DOHH2 (cell line): ENCODE measurements around the gene PRDM16.

Experiments used
- H3F3A ChIP-seq: fragments of 200-600 bp; sonication (generic), shearing (Covaris generic); 2 replicates; pipeline ENCODE4 v1.6.0; 2016; ENCODE audit warnings: antibody characterized with exemption, mild to moderate bottlenecking; ENCODE audit not compliant: control insufficient read depth, insufficient read depth
- H3K27ac ChIP-seq: fragments of 200-600 bp; sonication (generic); 2 replicates; pipeline ENCODE4 v1.5.1; 2014; ENCODE audit warnings: low read depth, mild to moderate bottlenecking, low read length, moderate library complexity
- H3K27me3 ChIP-seq: fragments of 200-600 bp; sonication (generic); 2 replicates; pipeline ENCODE4 v1.6.1; 2014; ENCODE audit warnings: mild to moderate bottlenecking, low read length, mixed read lengths; ENCODE audit not compliant: control insufficient read depth
- H3K36me3 ChIP-seq: fragments of 200-600 bp; sonication (generic); 2 replicates; pipeline ENCODE4 v1.6.1; 2014; ENCODE audit warnings: mild to moderate bottlenecking, low read length, moderate library complexity, mixed read lengths; ENCODE audit not compliant: control insufficient read depth
- H3K4me1 ChIP-seq: fragments of 200-600 bp; sonication (generic); 2 replicates; pipeline ENCODE4 v1.6.1; 2014; ENCODE audit warnings: mild to moderate bottlenecking, low read length, mixed read lengths; ENCODE audit not compliant: control insufficient read depth
- H3K4me2 ChIP-seq: fragments of 200-600 bp; sonication (generic); 2 replicates; pipeline ENCODE4 v1.6.0; 2014; ENCODE audit warnings: mild to moderate bottlenecking, low read length, moderate library complexity
- H3K4me3 ChIP-seq: fragments of 200-600 bp; sonication (generic); 2 replicates; pipeline ENCODE4 v1.5.1; 2014; ENCODE audit warnings: mild to moderate bottlenecking, low read length, mixed read lengths
- H3K79me2 ChIP-seq: fragments of 200-600 bp; sonication (generic); 2 replicates; pipeline ENCODE4 v1.6.1; 2014; ENCODE audit warnings: mild to moderate bottlenecking, low read length, mixed read lengths; ENCODE audit not compliant: control insufficient read depth
- H3K9me2 ChIP-seq: fragments of 200-600 bp; sonication (generic); replicated peaks from 2 replicates; pipeline ENCODE4 v1.6.1; 2014; ENCODE audit warnings: mild to moderate bottlenecking, low read length, mixed read lengths; ENCODE audit not compliant: control insufficient read depth
- H3K9me3 ChIP-seq: fragments of 200-600 bp; sonication (generic); 2 replicates; pipeline ENCODE4 v1.6.1; 2014; ENCODE audit warnings: antibody characterized with exemption, low read length, mixed read lengths; ENCODE audit not compliant: control insufficient read depth, insufficient read depth
- H4K20me1 ChIP-seq: fragments of 200-600 bp; sonication (generic); 2 replicates; pipeline ENCODE4 v1.6.0; 2014; ENCODE audit warnings: low read depth, mild to moderate bottlenecking, antibody characterized with exemption, low read length, moderate library complexity; ENCODE audit not compliant: control insufficient read depth, insufficient read depth
- CTCF ChIP-seq: fragments of 200-600 bp; sonication (generic); IDR thresholded peaks from one replicate; pipeline ENCODE4 v1.5.1; 2014; ENCODE audit warnings: antibody characterized with exemption, mild to moderate bottlenecking, low read depth, low read length; ENCODE audit not compliant: poor library complexity, severe bottlenecking
- EZH2phosphoT487 ChIP-seq: fragments of 200-600 bp; sonication (generic); IDR thresholded peaks from 2 replicates; pipeline ENCODE4 v1.6.1; 2017; ENCODE audit warnings: borderline replicate concordance, mild to moderate bottlenecking, antibody characterized with exemption, low read length, moderate library complexity, mixed read lengths

The PRDM16 gene

DNA sequence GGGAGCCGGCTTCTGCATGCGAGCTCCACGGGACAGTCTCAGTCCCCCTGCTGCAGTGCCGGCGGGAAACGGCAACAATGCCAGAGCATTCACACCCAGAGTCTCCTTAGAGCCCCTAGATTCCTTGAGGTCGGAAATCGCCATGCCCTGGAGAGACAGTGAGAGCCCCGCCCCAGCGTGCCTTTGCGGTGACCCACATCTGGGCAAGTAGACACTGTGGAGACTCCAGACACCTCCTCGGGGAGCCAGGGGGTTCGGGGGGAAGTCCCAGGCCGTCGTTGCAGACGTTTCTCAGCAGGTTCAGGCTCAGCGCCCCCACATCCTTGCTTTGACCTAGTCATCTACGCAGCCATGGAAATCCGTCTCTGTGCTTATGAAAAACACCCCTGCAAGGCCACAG lies 304.2 kb downstream of the PRDM16 start:
- Histone ChIP-seq H3K4me2 (no peak overlapping the region), H3F3A (no peaks in the 10 kb centered on the region), H3K27me3 (no peaks in the 10 kb centered on the region), H3K36me3 (no peaks in the 10 kb centered on the region), H3K9me3 (no peaks in the 10 kb centered on the region), H3K27ac (no peak overlapping the region), H3K79me2 (no peaks in the 10 kb centered on the region), H3K4me1 (no peaks in the 10 kb centered on the region), H3K4me3 (no peak overlapping the region), H4K20me1 (no peaks in the 10 kb centered on the region), H3K9me2 (no peaks in the 10 kb centered on the region)
- no peak for TF ChIP-seq CTCF
- TF ChIP-seq EZH2phosphoT487 = no peak

DNA sequence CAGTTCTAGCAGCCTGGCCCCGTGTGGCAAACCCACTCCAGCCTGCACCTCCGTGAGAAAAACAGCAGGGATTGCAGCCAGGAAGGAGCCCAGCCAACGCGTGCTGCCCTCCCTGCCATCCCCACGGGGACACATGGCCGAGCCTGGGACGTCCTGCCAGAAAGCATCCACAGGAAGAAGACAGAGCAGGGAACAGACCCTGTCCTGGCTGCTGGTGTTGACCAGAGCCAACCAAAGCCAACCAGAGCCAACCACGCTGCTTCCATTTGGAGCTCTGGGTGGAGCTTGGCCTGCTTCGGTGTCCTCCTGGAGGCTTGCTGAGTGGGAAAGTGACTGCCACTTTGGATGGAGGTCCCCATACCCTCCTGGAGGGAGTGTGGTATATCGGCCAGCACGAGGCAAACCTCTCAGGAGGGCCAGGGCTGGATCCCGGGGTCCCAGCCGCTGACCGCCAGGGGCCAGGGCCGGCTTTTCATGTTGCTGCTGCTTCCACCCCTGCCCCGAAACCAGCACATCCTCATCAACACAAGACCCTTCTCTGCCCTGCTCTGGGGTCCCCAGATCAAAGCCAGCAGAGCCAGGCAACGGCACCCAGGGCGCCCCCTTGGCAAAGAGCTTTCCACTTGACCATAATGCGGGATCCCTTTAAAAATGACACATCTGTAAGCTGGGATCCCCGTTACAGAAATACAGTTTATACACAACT lies 304.9 kb downstream of the PRDM16 start:
- H3K27me3 ChIP-seq = no peaks in the 10 kb centered on the region

DNA sequence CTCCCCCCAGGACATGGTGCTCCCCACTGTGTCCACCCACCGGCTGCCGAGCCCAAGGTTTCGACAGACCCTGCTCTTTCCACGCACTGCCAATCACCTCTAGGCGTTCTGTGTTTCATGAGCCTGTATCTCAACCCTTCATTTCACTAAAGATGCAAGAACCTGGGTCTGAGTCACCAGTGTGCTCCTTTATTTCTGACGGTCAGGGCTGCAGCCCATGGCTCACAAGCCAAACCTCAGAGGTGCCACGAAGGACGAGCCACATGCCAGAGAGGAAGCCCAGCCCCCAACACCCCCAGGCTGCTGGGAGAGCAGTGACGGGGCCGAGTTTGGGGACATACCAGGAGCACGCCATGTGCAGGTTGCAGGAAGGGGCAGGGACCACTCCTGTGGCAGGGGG lies 306.2 kb downstream of the PRDM16 start:
- no peaks in the 10 kb centered on the region for H3K4me1 ChIP-seq
- TF ChIP-seq EZH2phosphoT487 (no peak), CTCF (no peak)
- no peak overlapping the region for H3K4me2 ChIP-seq
- no peaks in the 10 kb centered on the region for H3K27me3 ChIP-seq
- H4K20me1 ChIP-seq = no peaks in the 10 kb centered on the region
- H3K4me3 ChIP-seq = no peak overlapping the region
- no peaks in the 10 kb centered on the region for H3K9me2 ChIP-seq
- H3K9me3 ChIP-seq = no peaks in the 10 kb centered on the region
- no peaks in the 10 kb centered on the region for H3K36me3 ChIP-seq
- no peaks in the 10 kb centered on the region for H3K79me2 ChIP-seq
- no peaks in the 10 kb centered on the region for H3F3A ChIP-seq
- H3K27ac ChIP-seq = no peak overlapping the region

More for the DNA sequence above, 304.9 kb downstream of the PRDM16 start:
- no peaks in the 10 kb centered on the region for H3K4me1 ChIP-seq
- no peaks in the 10 kb centered on the region for H4K20me1 ChIP-seq
- H3K9me2 ChIP-seq = no peaks in the 10 kb centered on the region
- no peak for TF ChIP-seq EZH2phosphoT487
- no peak for TF ChIP-seq CTCF
- no peaks in the 10 kb centered on the region for H3F3A ChIP-seq
- H3K79me2 ChIP-seq = no peaks in the 10 kb centered on the region
- no peak overlapping the region for H3K4me3 ChIP-seq
- no peak overlapping the region for H3K27ac ChIP-seq
- no peak overlapping the region for H3K4me2 ChIP-seq
- no peaks in the 10 kb centered on the region for H3K9me3 ChIP-seq
- no peaks in the 10 kb centered on the region for H3K36me3 ChIP-seq
